ENCODE data around the gene EPN3. TPM values are rescaled to one million over a fixed set of nuclear protein-coding genes. Genes with fewer than 3 reads are reported as not detected.

The EPN3 gene
- polyA plus RNA-seq, 1 of the 3 experiments (the other 2 are of a cell fraction) = 0.05 TPM

GRCh38 chr17:50523208-50523607 is 9.3 kb upstream of the EPN3 start (continued):
- no peak for TF ChIP-seq MAX (IDR thresholded peaks at IDR 0.05; ENCODE audit: low read depth)
- TF ChIP-seq SMC3 (IDR thresholded peaks at IDR 0.05; ENCODE audit: low read depth, low read length) = no peak

- H3K36me3 ChIP-seq (replicated peaks in 1 of 2; ENCODE audit: control insufficient read depth in 1 of 2, insufficient read depth in 2 of 2, low read length in 1 of 2) = no peaks in the 10 kb centered on the region
- 0 out of 2 replicates have a peak, but pooled peaks cover under 1% of the 10 kb centered on the region for H3K27me3 ChIP-seq (ENCODE audit: insufficient read depth)
- H3K4me1 ChIP-seq (ENCODE audit: control insufficient read depth in 1 of 2, insufficient read depth in 2 of 2, low read depth in 1 of 2, low read length in 1 of 2) = peaks cover 0 to 7% of the 10 kb centered on the region in 2 experiments; a peak in 1 of 4 replicates
- ChIA-PET POLR2A (no interaction called here), CTCF (interaction anchor here (0.8 to 1.3 kb wide), 4 partner anchors 17 to 42 kb away, joined by 3 read pairs; no protein-coding TSS in a partner anchor)
- H3K27ac ChIP-seq (ENCODE audit: low read depth in 2 of 2, low read length in 1 of 2) = no peak overlapping the region
- no peak overlapping the region for H3K4me3 ChIP-seq (ENCODE audit: low read depth in 2 of 2, low read length in 1 of 2)
- no peak overlapping the region for H3K4me2 ChIP-seq
- H2AFZ ChIP-seq (ENCODE audit: low read depth) = no peak overlapping the region
- H3K9me2 ChIP-seq = no peaks in the 10 kb centered on the region
- DNase-seq = no peak
- no peak overlapping the region for H3K9ac ChIP-seq
- no peaks in the 10 kb centered on the region for H3K79me2 ChIP-seq (ENCODE audit: insufficient read depth)
- WGBS (ENCODE audit: low lambda C conversion rate) = 93% methylated on average over 18 of the region's 18 CpGs
- TF ChIP-seq TEAD4 (IDR thresholded peaks at IDR 0.05; ENCODE audit: borderline replicate concordance, insufficient read depth) (no peak), RXRA (IDR thresholded peaks at IDR 0.05; ENCODE audit: borderline replicate concordance, low read depth) (no peak), TAF1 (IDR thresholded peaks at IDR 0.05; ENCODE audit: borderline replicate concordance, low read depth, low read length) (no peak), RFX5 (IDR thresholded peaks at IDR 0.05; ENCODE audit: low read length) (no peak)
- H3K9me3 ChIP-seq = no peaks in the 10 kb centered on the region
- H3F3A ChIP-seq (replicated peaks; ENCODE audit: insufficient read depth) = no peaks in the 10 kb centered on the region
- no peaks in the 10 kb centered on the region for H4K20me1 ChIP-seq (ENCODE audit: insufficient read depth)
Observed at GRCh38 chr17:50524838-50525237, 7.7 kb upstream of the EPN3 start.

- no peak for DNase-seq
- TF ChIP-seq USF1 (IDR thresholded peaks at IDR 0.05; ENCODE audit: borderline replicate concordance, low read depth) (no peak), CTCF (IDR thresholded peaks at IDR 0.05) (no peak), RFX5 (IDR thresholded peaks at IDR 0.05; ENCODE audit: low read length) (no peak), CHD2 (IDR thresholded peaks at IDR 0.05; ENCODE audit: low read length, partially characterized antibody) (no peak), TCF12 (IDR thresholded peaks at IDR 0.05) (no peak), MAX (IDR thresholded peaks at IDR 0.05; ENCODE audit: low read depth) (no peak), GATA2 (CRISPR knock-in tag; IDR thresholded peaks at IDR 0.05) (no peak), YY1 (IDR thresholded peaks at IDR 0.05; ENCODE audit: low read depth) (no peak), EP300 (IDR thresholded peaks at IDR 0.05; ENCODE audit: borderline replicate concordance in 1 of 2, low read depth in 1 of 2, low read length in 1 of 2) (no peak), JUND (IDR thresholded peaks at IDR 0.05) (no peak), FOXJ3 (CRISPR knock-in tag; IDR thresholded peaks at IDR 0.05) (no peak), REST (IDR thresholded peaks at IDR 0.05; ENCODE audit: low read depth, low read length) (no peak), PBX3 (IDR thresholded peaks at IDR 0.05) (no peak)
- Histone ChIP-seq H3K9ac (no peak overlapping the region), H3K9me3 (no peaks in the 10 kb centered on the region), H3K4me2 (no peak overlapping the region), H3K9me2 (no peaks in the 10 kb centered on the region), H2AFZ (ENCODE audit: low read depth) (no peak overlapping the region), H3F3A (replicated peaks; ENCODE audit: insufficient read depth) (no peaks in the 10 kb centered on the region), H3K36me3 (replicated peaks in 1 of 2; ENCODE audit: control insufficient read depth in 1 of 2, insufficient read depth in 2 of 2, low read length in 1 of 2) (no peaks in the 10 kb centered on the region), H3K27ac (ENCODE audit: low read depth in 2 of 2, low read length in 1 of 2) (no peak overlapping the region), H3K27me3 (ENCODE audit: insufficient read depth) (peaks cover 17% of the 10 kb centered on the region; the same call in 1 of the 2 replicates), H4K20me1 (ENCODE audit: insufficient read depth) (no peaks in the 10 kb centered on the region), H3K79me2 (ENCODE audit: insufficient read depth) (no peaks in the 10 kb centered on the region), H3K4me3 (ENCODE audit: low read depth in 2 of 2, low read length in 1 of 2) (no peak overlapping the region), H3K4me1 (ENCODE audit: control insufficient read depth in 1 of 2, insufficient read depth in 2 of 2, low read depth in 1 of 2, low read length in 1 of 2) (peaks cover 0 to 9% of the 10 kb centered on the region in 2 experiments; a peak in 1 of 4 replicates)
- CTCF ChIA-PET = interaction anchor here (1.3 to 3.1 kb wide), 5 partner anchors 10 to 101 kb away, joined by 4 to 15 read pairs (median 7); no protein-coding TSS in a partner anchor
- 79% methylated on average over 5 of the region's 5 CpGs for WGBS (ENCODE audit: low lambda C conversion rate)
- POLR2A ChIA-PET = no interaction called here
Observed at GRCh38 chr17:50527155-50527762, 5.3 kb upstream of the EPN3 start.
